Fibroblast of lung (primary cell): ENCODE data around the gene CCDC171.

ENCODE experiments used
- EZH2 ChIP-seq: IDR thresholded peaks from 2 replicates; pipeline ENCODE4 v1.5.1; 2012; ENCODE audit warnings: low read length, control low read depth, mild to moderate bottlenecking; ENCODE audit errors: missing control alignments
- TF ChIP-seq, protein P1 (sequence below), 2 donors: IDR thresholded peaks in 1 of 2; conservative IDR thresholded peaks in 1 of 2; 1 replicate in 1 of 2; 2 replicates in 1 of 2; pipeline ENCODE4 v1.5.1; 2011 to 2012; ENCODE audit warnings: low read length in 2 of 2, control low read depth in 1 of 2, inconsistent platforms in 1 of 2, low read depth in 1 of 2, mild to moderate bottlenecking in 1 of 2

GRCh38 chr9:16000811-16001210 lies 448.0 kb downstream of the CCDC171 start:
- TF ChIP-seq, protein P1, sequence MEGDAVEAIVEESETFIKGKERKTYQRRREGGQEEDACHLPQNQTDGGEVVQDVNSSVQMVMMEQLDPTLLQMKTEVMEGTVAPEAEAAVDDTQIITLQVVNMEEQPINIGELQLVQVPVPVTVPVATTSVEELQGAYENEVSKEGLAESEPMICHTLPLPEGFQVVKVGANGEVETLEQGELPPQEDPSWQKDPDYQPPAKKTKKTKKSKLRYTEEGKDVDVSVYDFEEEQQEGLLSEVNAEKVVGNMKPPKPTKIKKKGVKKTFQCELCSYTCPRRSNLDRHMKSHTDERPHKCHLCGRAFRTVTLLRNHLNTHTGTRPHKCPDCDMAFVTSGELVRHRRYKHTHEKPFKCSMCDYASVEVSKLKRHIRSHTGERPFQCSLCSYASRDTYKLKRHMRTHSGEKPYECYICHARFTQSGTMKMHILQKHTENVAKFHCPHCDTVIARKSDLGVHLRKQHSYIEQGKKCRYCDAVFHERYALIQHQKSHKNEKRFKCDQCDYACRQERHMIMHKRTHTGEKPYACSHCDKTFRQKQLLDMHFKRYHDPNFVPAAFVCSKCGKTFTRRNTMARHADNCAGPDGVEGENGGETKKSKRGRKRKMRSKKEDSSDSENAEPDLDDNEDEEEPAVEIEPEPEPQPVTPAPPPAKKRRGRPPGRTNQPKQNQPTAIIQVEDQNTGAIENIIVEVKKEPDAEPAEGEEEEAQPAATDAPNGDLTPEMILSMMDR (conservative IDR thresholded peaks at IDR 0.05 in 1 of 2, IDR thresholded peaks at IDR 0.05 in 1 of 2; ENCODE audit: low read depth in 1 of 2, low read length in 2 of 2) = no peak
- TF ChIP-seq EZH2 = no peak
